Glutamatergic neuron (in vitro differentiated cells): ENCODE measurements around the gene SLC30A7. TPM values are rescaled to one million over a fixed set of nuclear protein-coding genes. Genes with fewer than 3 reads are reported as not detected.

ENCODE experiments used
- DNase-seq: peaks from one replicate; pipeline ENCODE4 v3.0.0; 2022
- H3K27ac Mint-ChIP-seq: one replicate; pipeline ENCODE4 v1.8.0; 2020; ENCODE audit warnings: mild to moderate bottlenecking, mixed read lengths, inconsistent platforms; ENCODE audit not compliant: unreplicated experiment
- H3K27me3 Mint-ChIP-seq: one replicate; pipeline ENCODE4 v1.8.0; 2020; ENCODE audit warnings: mild to moderate bottlenecking, moderate library complexity, mixed read lengths, inconsistent platforms; ENCODE audit not compliant: unreplicated experiment
- H3K36me3 Mint-ChIP-seq: one replicate; pipeline ENCODE4 v1.8.0; 2020; ENCODE audit warnings: mild to moderate bottlenecking, mixed read lengths, inconsistent platforms; ENCODE audit not compliant: unreplicated experiment
- H3K4me1 Mint-ChIP-seq: one replicate; pipeline ENCODE4 v1.8.0; 2020; ENCODE audit warnings: mild to moderate bottlenecking, low read depth, mixed read lengths, inconsistent platforms; ENCODE audit not compliant: unreplicated experiment
- H3K4me3 Mint-ChIP-seq: one replicate; pipeline ENCODE4 v1.8.0; 2020; ENCODE audit warnings: mild to moderate bottlenecking, mixed read lengths, inconsistent platforms; ENCODE audit not compliant: unreplicated experiment
- H3K9me3 Mint-ChIP-seq: one replicate; pipeline ENCODE4 v1.8.0; 2020; ENCODE audit warnings: mild to moderate bottlenecking, moderate library complexity, mixed read lengths, inconsistent platforms; ENCODE audit not compliant: unreplicated experiment
- CTCF ChIP-seq: fragments of 200-600 bp; sonication (generic); IDR thresholded peaks from one replicate; pipeline ENCODE4 v1.5.0; 2021; ENCODE audit not compliant: partially characterized antibody, unreplicated experiment
- total RNA-seq: library from RNA; stranded (reverse); fragmentation: NEBNext Ultra II Directional; extraction: Animal tissue kit (Norgen Biotek cat#: 25700); gene quantifications from one replicate; pipeline ENCODE4 v1.2.1, GENCODE V29; 2021; ENCODE audit not compliant: unreplicated experiment

SLC30A7 gene
- total RNA-seq, 1 donor from 2014 or later = 21.5 TPM

- Mint-ChIP-seq H3K4me3 (no peak overlapping the region), H3K27ac (no peak overlapping the region), H3K4me1 (no peaks in the 10 kb centered on the region), H3K36me3 (no peaks in the 10 kb centered on the region), H3K9me3 (no peaks in the 10 kb centered on the region), H3K27me3 (no peaks in the 10 kb centered on the region)
- no peak for TF ChIP-seq CTCF
- no peak for DNase-seq
These were observed 35.4 kb upstream of the SLC30A7 start for GRCh38 chr1:100860397-100860991.

GRCh38 chr1:100861379-100861778, 34.5 kb upstream of the SLC30A7 start:
- Mint-ChIP-seq H3K4me1 (no peaks in the 10 kb centered on the region), H3K36me3 (no peaks in the 10 kb centered on the region), H3K4me3 (no peak overlapping the region), H3K27me3 (no peaks in the 10 kb centered on the region), H3K27ac (no peak overlapping the region), H3K9me3 (no peaks in the 10 kb centered on the region)
- no peak for DNase-seq
- no peak for TF ChIP-seq CTCF

- no peaks in the 10 kb centered on the region for H3K4me1 Mint-ChIP-seq
- no peaks in the 10 kb centered on the region for H3K9me3 Mint-ChIP-seq
- no peaks in the 10 kb centered on the region for H3K27me3 Mint-ChIP-seq
- no peak for TF ChIP-seq CTCF
- H3K27ac Mint-ChIP-seq = no peak overlapping the region
- H3K36me3 Mint-ChIP-seq = no peaks in the 10 kb centered on the region
- DNase-seq = no peak
- no peak overlapping the region for H3K4me3 Mint-ChIP-seq
These were observed 33.3 kb upstream of the SLC30A7 start for GRCh38 chr1:100862591-100862990.

GRCh38 chr1:100866041-100866900, 29.6 kb upstream of the SLC30A7 start:
- Mint-ChIP-seq H3K27ac (no peak overlapping the region), H3K27me3 (peaks cover 1% of the 10 kb centered on the region), H3K4me1 (peaks cover 5% of the 10 kb centered on the region), H3K9me3 (no peaks in the 10 kb centered on the region), H3K36me3 (no peaks in the 10 kb centered on the region), H3K4me3 (no peak overlapping the region)
- no peak for DNase-seq
- peak; percentile 69 for TF ChIP-seq CTCF

GRCh38 chr1:100866901-100867206, 29.0 kb upstream of the SLC30A7 start:
- TF ChIP-seq CTCF = no peak
- Mint-ChIP-seq H3K27ac (peak overlapping the region; percentile 31), H3K4me3 (no peak overlapping the region), H3K27me3 (peaks cover 1% of the 10 kb centered on the region), H3K36me3 (no peaks in the 10 kb centered on the region), H3K4me1 (peaks cover 5% of the 10 kb centered on the region), H3K9me3 (no peaks in the 10 kb centered on the region)
- DNase-seq = no peak
